ENCODE data around the gene C1orf21. TPM values are rescaled to one million over a fixed set of nuclear protein-coding genes. Genes with fewer than 3 reads are reported as not detected.

The C1orf21 gene
- total and polyA plus RNA-seq, 2 donors (not counting 1 experiment from before 2014, with no cell fraction given): under 0.01 to 0.32 TPM

DNA sequence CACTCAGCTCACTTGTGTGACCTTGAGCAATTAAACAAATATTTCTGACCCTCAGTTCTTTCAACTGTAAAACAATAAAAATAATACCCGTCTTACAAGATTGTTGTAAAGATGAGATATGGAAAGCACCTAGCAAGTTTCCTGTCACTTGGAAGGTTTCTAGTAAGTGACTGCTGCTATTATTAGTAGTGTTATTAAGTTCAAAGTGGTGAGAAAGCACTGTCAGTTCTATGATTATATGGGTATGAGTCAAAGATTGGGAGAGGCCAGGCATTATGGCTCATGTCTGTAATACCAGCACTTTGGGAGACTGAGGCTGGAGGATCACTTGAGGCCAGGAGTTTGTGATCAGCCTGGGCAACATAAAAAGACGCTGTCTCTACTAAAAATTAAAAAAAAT, 145.4 kb downstream of the C1orf21 start:
- Mint-ChIP-seq H3K4me3 (peak overlapping the region; percentile 21), H3K9me3 (ENCODE audit: insufficient read depth) (peaks cover 9% of the 10 kb centered on the region), H3K27ac (no peak overlapping the region), H3K27me3 (no peaks in the 10 kb centered on the region), H3K4me1 (peaks cover 12% of the 10 kb centered on the region)
- ChIA-PET POLR2A (no interaction called here), CTCF (no interaction called here)
- no peak for ATAC-seq (ENCODE audit: low read depth)
- Histone ChIP-seq H3K36me3 (replicated peaks in 1 of 2; ENCODE audit: control extremely low read depth in 1 of 2, control insufficient read depth in 1 of 2, extremely low read depth in 1 of 2, insufficient read depth in 2 of 2, low read length in 1 of 2) (no peaks in the 10 kb centered on the region), H3K4me1 (ENCODE audit: control insufficient read depth in 2 of 2, insufficient read depth in 2 of 2, low read length in 2 of 2) (peaks cover 17 to 18% of the 10 kb centered on the region in 2 donors), H2AFZ (ENCODE audit: insufficient read depth, low read depth, low read length, poor library complexity, severe bottlenecking) (no peak overlapping the region), H3K4me2 (replicated peaks; ENCODE audit: low read depth, low read length, poor library complexity, severe bottlenecking) (no peak overlapping the region), H3K4me3 (ENCODE audit: control extremely low read depth in 1 of 5, extremely low read depth in 1 of 5, insufficient read depth in 1 of 5, low read depth in 2 of 5, low read length in 4 of 5) (no peak overlapping the region), H3K79me2 (ENCODE audit: control insufficient read depth, insufficient read depth, low read length) (no peaks in the 10 kb centered on the region), H3K27ac (ENCODE audit: low read length in 2 of 2) (no peak overlapping the region), H4K20me1 (ENCODE audit: control insufficient read depth, insufficient read depth, low read length, poor library complexity, severe bottlenecking) (no peaks in the 10 kb centered on the region), H3K27me3 (replicated peaks in 1 of 4; ENCODE audit: control extremely low read depth in 1 of 4, control insufficient read depth in 3 of 4, insufficient read depth in 4 of 4, low read length in 3 of 4) (no peaks in the 10 kb centered on the region), H3K9ac (ENCODE audit: low read length) (no peak overlapping the region), H3K9me3 (ENCODE audit: control extremely low read depth in 1 of 3, control insufficient read depth in 2 of 3, insufficient read depth in 1 of 3, low read length in 2 of 3) (peaks cover 0 to 7% (median 5%) of the 10 kb centered on the region in 3 donors)
- no peak for TF ChIP-seq EZH2 (IDR thresholded peaks at IDR 0.05; ENCODE audit: borderline replicate concordance, insufficient read depth, low read depth, low read length, poor library complexity, severe bottlenecking)
- TF ChIP-seq, protein P1, sequence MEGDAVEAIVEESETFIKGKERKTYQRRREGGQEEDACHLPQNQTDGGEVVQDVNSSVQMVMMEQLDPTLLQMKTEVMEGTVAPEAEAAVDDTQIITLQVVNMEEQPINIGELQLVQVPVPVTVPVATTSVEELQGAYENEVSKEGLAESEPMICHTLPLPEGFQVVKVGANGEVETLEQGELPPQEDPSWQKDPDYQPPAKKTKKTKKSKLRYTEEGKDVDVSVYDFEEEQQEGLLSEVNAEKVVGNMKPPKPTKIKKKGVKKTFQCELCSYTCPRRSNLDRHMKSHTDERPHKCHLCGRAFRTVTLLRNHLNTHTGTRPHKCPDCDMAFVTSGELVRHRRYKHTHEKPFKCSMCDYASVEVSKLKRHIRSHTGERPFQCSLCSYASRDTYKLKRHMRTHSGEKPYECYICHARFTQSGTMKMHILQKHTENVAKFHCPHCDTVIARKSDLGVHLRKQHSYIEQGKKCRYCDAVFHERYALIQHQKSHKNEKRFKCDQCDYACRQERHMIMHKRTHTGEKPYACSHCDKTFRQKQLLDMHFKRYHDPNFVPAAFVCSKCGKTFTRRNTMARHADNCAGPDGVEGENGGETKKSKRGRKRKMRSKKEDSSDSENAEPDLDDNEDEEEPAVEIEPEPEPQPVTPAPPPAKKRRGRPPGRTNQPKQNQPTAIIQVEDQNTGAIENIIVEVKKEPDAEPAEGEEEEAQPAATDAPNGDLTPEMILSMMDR (IDR thresholded peaks at IDR 0.05): no peak
- intact Hi-C loops (cut with micrococcal nuclease): no loop called here
- WGBS (ENCODE audit: insufficient coverage): 100% methylated on average over 1 of the region's 2 CpGs
- no peak for DNase-seq

DNA sequence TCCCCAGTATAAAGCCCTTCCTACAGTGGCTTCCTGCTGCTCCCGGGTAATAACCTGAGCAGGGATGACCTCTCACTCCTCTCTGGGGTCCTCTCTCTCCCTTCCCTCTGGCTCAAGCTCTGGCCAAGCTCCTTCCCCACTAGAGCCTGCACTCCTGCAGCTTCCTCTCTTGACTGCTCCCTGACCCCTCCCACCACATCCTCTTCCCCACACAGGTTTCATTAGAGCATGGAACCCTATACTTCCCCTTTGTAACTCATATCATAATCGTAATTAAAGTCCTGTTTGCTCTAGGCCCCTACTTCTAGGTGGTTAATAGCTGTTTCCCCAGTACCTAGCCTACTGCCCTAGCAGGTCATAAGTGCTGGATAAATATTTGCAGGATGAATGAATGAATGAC, 146.2 kb downstream of the C1orf21 start:
- no peaks in the 10 kb centered on the region for H3K36me3 ChIP-seq (replicated peaks in 1 of 2; ENCODE audit: control extremely low read depth in 1 of 2, control insufficient read depth in 1 of 2, extremely low read depth in 1 of 2, insufficient read depth in 2 of 2, low read length in 1 of 2)
- H3K27ac ChIP-seq (ENCODE audit: low read length in 2 of 2): no peak overlapping the region
- H3K4me2 ChIP-seq (replicated peaks; ENCODE audit: low read depth, low read length, poor library complexity, severe bottlenecking): peak overlapping the region; percentile 46
- Mint-ChIP-seq H3K4me1 (peaks cover 12% of the 10 kb centered on the region), H3K9me3 (ENCODE audit: insufficient read depth) (peaks cover 9% of the 10 kb centered on the region), H3K27ac (no peak overlapping the region), H3K4me3 (peak overlapping the region; percentile 35), H3K27me3 (no peaks in the 10 kb centered on the region)
- ChIA-PET CTCF (no interaction called here), POLR2A (no interaction called here)
- H3K9me3 ChIP-seq (ENCODE audit: control extremely low read depth in 1 of 3, control insufficient read depth in 2 of 3, insufficient read depth in 1 of 3, low read length in 2 of 3): peaks cover 0 to 7% (median 5%) of the 10 kb centered on the region in 3 donors
- no peaks in the 10 kb centered on the region for H3K27me3 ChIP-seq (replicated peaks in 1 of 4; ENCODE audit: control extremely low read depth in 1 of 4, control insufficient read depth in 3 of 4, insufficient read depth in 4 of 4, low read length in 3 of 4)
- peaks cover 17 to 18% of the 10 kb centered on the region in 2 donors for H3K4me1 ChIP-seq (ENCODE audit: control insufficient read depth in 2 of 2, insufficient read depth in 2 of 2, low read length in 2 of 2)
- H4K20me1 ChIP-seq (ENCODE audit: control insufficient read depth, insufficient read depth, low read length, poor library complexity, severe bottlenecking): no peaks in the 10 kb centered on the region
- H3K4me3 ChIP-seq (ENCODE audit: control extremely low read depth in 1 of 5, extremely low read depth in 1 of 5, insufficient read depth in 1 of 5, low read depth in 2 of 5, low read length in 4 of 5): no peak overlapping the region
- peak overlapping the region; percentile 32 for H2AFZ ChIP-seq (ENCODE audit: insufficient read depth, low read depth, low read length, poor library complexity, severe bottlenecking)
- TF ChIP-seq, protein P1 (IDR thresholded peaks at IDR 0.05): no peak
- no peak for TF ChIP-seq EZH2 (IDR thresholded peaks at IDR 0.05; ENCODE audit: borderline replicate concordance, insufficient read depth, low read depth, low read length, poor library complexity, severe bottlenecking)
- DNase-seq: peak; percentile 29
- WGBS (ENCODE audit: insufficient coverage): 30% methylated on average over 1 of the region's 2 CpGs
- intact Hi-C loops (cut with micrococcal nuclease): no loop called here
- no peaks in the 10 kb centered on the region for H3K79me2 ChIP-seq (ENCODE audit: control insufficient read depth, insufficient read depth, low read length)
- no peak overlapping the region for H3K9ac ChIP-seq (ENCODE audit: low read length)
- ATAC-seq (ENCODE audit: low read depth): peak; percentile 33
